Body of pancreas (tissue), 4 donors: ENCODE data around the gene TMCC2.

ENCODE experiments used
- POLR2A ChIP-seq, 3 donors: fragments of 450-650 bp; IDR thresholded peaks; one replicate each; pipeline ENCODE4 v1.6.1; 2016; ENCODE audit warnings: antibody characterized with exemption in 3 of 3, mild to moderate bottlenecking in 2 of 3
- TF ChIP-seq, protein P1 (sequence below), 7 experiments: fragments of 450-650 bp in 4 of 7; fragments of 200-600 bp in 3 of 7; sonication (generic) in 3 of 7; IDR thresholded peaks; one replicate each; pipeline ENCODE4 v1.5.1; 2016 to 2019; ENCODE audit warnings: antibody characterized with exemption in 7 of 7

- TF ChIP-seq, protein P1, sequence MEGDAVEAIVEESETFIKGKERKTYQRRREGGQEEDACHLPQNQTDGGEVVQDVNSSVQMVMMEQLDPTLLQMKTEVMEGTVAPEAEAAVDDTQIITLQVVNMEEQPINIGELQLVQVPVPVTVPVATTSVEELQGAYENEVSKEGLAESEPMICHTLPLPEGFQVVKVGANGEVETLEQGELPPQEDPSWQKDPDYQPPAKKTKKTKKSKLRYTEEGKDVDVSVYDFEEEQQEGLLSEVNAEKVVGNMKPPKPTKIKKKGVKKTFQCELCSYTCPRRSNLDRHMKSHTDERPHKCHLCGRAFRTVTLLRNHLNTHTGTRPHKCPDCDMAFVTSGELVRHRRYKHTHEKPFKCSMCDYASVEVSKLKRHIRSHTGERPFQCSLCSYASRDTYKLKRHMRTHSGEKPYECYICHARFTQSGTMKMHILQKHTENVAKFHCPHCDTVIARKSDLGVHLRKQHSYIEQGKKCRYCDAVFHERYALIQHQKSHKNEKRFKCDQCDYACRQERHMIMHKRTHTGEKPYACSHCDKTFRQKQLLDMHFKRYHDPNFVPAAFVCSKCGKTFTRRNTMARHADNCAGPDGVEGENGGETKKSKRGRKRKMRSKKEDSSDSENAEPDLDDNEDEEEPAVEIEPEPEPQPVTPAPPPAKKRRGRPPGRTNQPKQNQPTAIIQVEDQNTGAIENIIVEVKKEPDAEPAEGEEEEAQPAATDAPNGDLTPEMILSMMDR (IDR thresholded peaks at IDR 0.05): no peak
- no peak for TF ChIP-seq POLR2A (IDR thresholded peaks at IDR 0.05)
Observed at GRCh38 chr1:205192287-205192686, 35.5 kb upstream of the TMCC2 start.
